Measurements from ENCODE around the gene TRIM17. TPM values are rescaled to one million over a fixed set of nuclear protein-coding genes. Genes with fewer than 3 reads are reported as not detected.

The TRIM17 gene
- total RNA-seq, 2 donors from 2014 or later: 2.0 to 2.2 TPM

GRCh38 chr1:228408869-228409805 lies 7.5 kb downstream of the TRIM17 start:
- no peak for ATAC-seq
- peaks cover 21 to 25% of the 10 kb centered on the region in 2 donors for H3K4me1 Mint-ChIP-seq (ENCODE audit: low read depth in 2 of 2)
- no peak for DNase-seq (ENCODE audit: low spot score)
- H3K27ac Mint-ChIP-seq: peak overlapping the region in 1 of 2 donors; percentile 31
- peaks cover 7% of the 10 kb centered on the region for H3K36me3 Mint-ChIP-seq
- H3K4me3 Mint-ChIP-seq: no peak overlapping the region
- no peaks in the 10 kb centered on the region for H3K27me3 Mint-ChIP-seq
- H3K9me3 Mint-ChIP-seq: no peaks in the 10 kb centered on the region

GRCh38 chr1:228408041-228408868 lies 8.4 kb downstream of the TRIM17 start:
- DNase-seq (ENCODE audit: low spot score) (no peak), ATAC-seq (no peak)
- no peak overlapping the region for H3K27ac Mint-ChIP-seq
- H3K27me3 Mint-ChIP-seq: no peaks in the 10 kb centered on the region
- H3K36me3 Mint-ChIP-seq: peaks cover 7% of the 10 kb centered on the region
- H3K4me1 Mint-ChIP-seq (ENCODE audit: low read depth in 2 of 2): peaks cover 30 to 33% of the 10 kb centered on the region in 2 donors
- peak overlapping the region; percentile 36 for H3K4me3 Mint-ChIP-seq
- H3K9me3 Mint-ChIP-seq: no peaks in the 10 kb centered on the region

- no peak for ATAC-seq
- peaks cover 37 to 42% of the 10 kb centered on the region in 2 donors for H3K4me1 Mint-ChIP-seq (ENCODE audit: low read depth in 2 of 2)
- no peak for DNase-seq (ENCODE audit: low spot score)
- no peaks in the 10 kb centered on the region for H3K27me3 Mint-ChIP-seq
- H3K27ac Mint-ChIP-seq: peak overlapping the region; percentile 78 to 91
- H3K9me3 Mint-ChIP-seq: no peaks in the 10 kb centered on the region
- H3K4me3 Mint-ChIP-seq: peak overlapping the region; percentile 96
- peaks cover 7% of the 10 kb centered on the region for H3K36me3 Mint-ChIP-seq
Observed at GRCh38 chr1:228407106-228408040, 9.3 kb downstream of the TRIM17 start.

GRCh38 chr1:228405979-228406228 lies 10.8 kb downstream of the TRIM17 start:
- peak overlapping the region; percentile 96 for H3K4me3 Mint-ChIP-seq
- H3K36me3 Mint-ChIP-seq: peaks cover 7% of the 10 kb centered on the region
- H3K9me3 Mint-ChIP-seq: no peaks in the 10 kb centered on the region
- ATAC-seq (peak in 1 of 2 donors; percentile 0), DNase-seq (ENCODE audit: low spot score) (no peak)
- peak overlapping the region; percentile 78 to 91 for H3K27ac Mint-ChIP-seq
- peaks cover 48 to 49% of the 10 kb centered on the region in 2 donors for H3K4me1 Mint-ChIP-seq (ENCODE audit: low read depth in 2 of 2)
- no peaks in the 10 kb centered on the region for H3K27me3 Mint-ChIP-seq

- H3K9me3 Mint-ChIP-seq: no peaks in the 10 kb centered on the region
- no peak for ATAC-seq
- peak overlapping the region; percentile 78 to 91 for H3K27ac Mint-ChIP-seq
- DNase-seq (ENCODE audit: low spot score): no peak
- peaks cover 49 to 53% of the 10 kb centered on the region in 2 donors for H3K4me1 Mint-ChIP-seq (ENCODE audit: low read depth in 2 of 2)
- peak overlapping the region; percentile 96 for H3K4me3 Mint-ChIP-seq
- H3K27me3 Mint-ChIP-seq: no peaks in the 10 kb centered on the region
- H3K36me3 Mint-ChIP-seq: peaks cover 7% of the 10 kb centered on the region
Observed at GRCh38 chr1:228405200-228405978, 11.3 kb downstream of the TRIM17 start.

- H3K36me3 Mint-ChIP-seq: peaks cover 7% of the 10 kb centered on the region
Observed at GRCh38 chr1:228404107-228404720, 12.4 kb downstream of the TRIM17 start.

GRCh38 chr1:228403231-228403631 lies 13.4 kb downstream of the TRIM17 start:
- Mint-ChIP-seq H3K27ac (peak overlapping the region; percentile 78 to 91), H3K36me3 (peaks cover 7% of the 10 kb centered on the region), H3K4me1 (ENCODE audit: low read depth in 2 of 2) (peaks cover 45 to 55% of the 10 kb centered on the region in 2 donors), H3K4me3 (peak overlapping the region; percentile 96), H3K9me3 (no peaks in the 10 kb centered on the region), H3K27me3 (no peaks in the 10 kb centered on the region)
- ATAC-seq (no peak), DNase-seq (ENCODE audit: low spot score) (no peak)

More at GRCh38 chr1:228404107-228404720, 12.4 kb downstream of the TRIM17 start:
- ATAC-seq: peak in 1 of 2 donors; percentile 1
- Mint-ChIP-seq H3K27me3 (no peaks in the 10 kb centered on the region), H3K27ac (peak overlapping the region; percentile 78 to 91), H3K9me3 (no peaks in the 10 kb centered on the region), H3K4me3 (peak overlapping the region; percentile 96), H3K4me1 (ENCODE audit: low read depth in 2 of 2) (peaks cover 49 to 57% of the 10 kb centered on the region in 2 donors)
- peak; percentile 67 for DNase-seq (ENCODE audit: low spot score)

- no peaks in the 10 kb centered on the region for H3K9me3 Mint-ChIP-seq
- peaks cover 7% of the 10 kb centered on the region for H3K36me3 Mint-ChIP-seq
- H3K27ac Mint-ChIP-seq: peak overlapping the region; percentile 78 to 91
- DNase-seq (ENCODE audit: low spot score) (no peak), ATAC-seq (no peak)
- peak overlapping the region; percentile 96 for H3K4me3 Mint-ChIP-seq
- H3K27me3 Mint-ChIP-seq: no peaks in the 10 kb centered on the region
- peaks cover 46 to 59% of the 10 kb centered on the region in 2 donors for H3K4me1 Mint-ChIP-seq (ENCODE audit: low read depth in 2 of 2)
Observed at GRCh38 chr1:228402641-228403025, 14.0 kb downstream of the TRIM17 start.

- no peaks in the 10 kb centered on the region for H3K9me3 Mint-ChIP-seq
- peaks cover 7% of the 10 kb centered on the region for H3K36me3 Mint-ChIP-seq
- no peak overlapping the region for H3K4me3 Mint-ChIP-seq
- DNase-seq (ENCODE audit: low spot score): no peak
- peaks cover 48 to 61% of the 10 kb centered on the region in 2 donors for H3K4me1 Mint-ChIP-seq (ENCODE audit: low read depth in 2 of 2)
- no peak for ATAC-seq
- peak overlapping the region; percentile 78 to 91 for H3K27ac Mint-ChIP-seq
- no peaks in the 10 kb centered on the region for H3K27me3 Mint-ChIP-seq
Observed at GRCh38 chr1:228401782-228402640, 14.7 kb downstream of the TRIM17 start.

GRCh38 chr1:228400692-228401454 lies 15.8 kb downstream of the TRIM17 start:
- DNase-seq (ENCODE audit: low spot score): no peak
- H3K4me3 Mint-ChIP-seq: no peak overlapping the region

GRCh38 chr1:228400237-228400651 lies 16.4 kb downstream of the TRIM17 start:
- H3K27ac Mint-ChIP-seq: no peak overlapping the region

More at GRCh38 chr1:228400692-228401454, 15.8 kb downstream of the TRIM17 start:
- H3K4me1 Mint-ChIP-seq (ENCODE audit: low read depth in 2 of 2): peaks cover 53 to 61% of the 10 kb centered on the region in 2 donors
- ATAC-seq: no peak
- no peaks in the 10 kb centered on the region for H3K9me3 Mint-ChIP-seq
- peak overlapping the region; percentile 78 to 91 for H3K27ac Mint-ChIP-seq
- H3K27me3 Mint-ChIP-seq: no peaks in the 10 kb centered on the region
- peaks cover 7% of the 10 kb centered on the region for H3K36me3 Mint-ChIP-seq

More at GRCh38 chr1:228400237-228400651, 16.4 kb downstream of the TRIM17 start:
- Mint-ChIP-seq H3K27me3 (no peaks in the 10 kb centered on the region), H3K4me3 (no peak overlapping the region), H3K4me1 (ENCODE audit: low read depth in 2 of 2) (peaks cover 46 to 57% of the 10 kb centered on the region in 2 donors), H3K9me3 (no peaks in the 10 kb centered on the region), H3K36me3 (peaks cover 7% of the 10 kb centered on the region)
- no peak for DNase-seq (ENCODE audit: low spot score)
- ATAC-seq: no peak

Data from natural killer cell treated with Interleukin-12 subunit alpha and Interleukin-12 subunit beta and Interleukin-15 and Interleukin-18, amount 100 ng/mL, for 72 hours (primary cell).